ENCODE results near the gene ST6GAL2. TPM values are rescaled to one million over a fixed set of nuclear protein-coding genes. Genes with fewer than 3 reads are reported as not detected.

The ST6GAL2 gene
- total and polyA plus RNA-seq, 3 experiments from 2014 or later, result not detected

DNA sequence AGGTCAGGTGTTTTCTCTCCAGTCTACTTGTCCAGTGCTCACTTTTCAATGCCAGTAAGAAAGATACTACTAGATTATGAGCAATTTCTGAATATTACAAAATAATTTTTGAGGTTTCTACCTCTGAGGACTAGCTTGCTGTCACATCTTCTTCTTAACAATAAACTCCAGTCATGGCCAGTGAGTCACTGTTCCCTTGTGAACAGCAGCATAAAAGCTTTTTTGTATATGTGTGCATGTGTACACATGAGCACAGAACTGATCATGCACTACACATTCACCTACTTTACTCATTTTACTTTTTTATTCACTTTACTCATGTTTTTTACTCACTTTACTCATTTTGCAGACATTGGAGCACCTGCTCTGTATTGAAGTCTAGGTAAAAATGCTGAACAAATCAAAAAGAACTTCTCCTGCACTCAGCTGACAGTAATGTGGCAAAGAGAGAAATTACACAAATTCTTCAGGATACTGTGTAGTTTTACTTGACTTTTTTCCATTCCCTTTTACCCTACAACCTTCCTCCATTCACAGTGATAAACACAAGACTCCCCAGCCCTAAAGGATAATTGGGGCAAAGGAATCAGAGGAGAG, 28.0 kb downstream of the ST6GAL2 start:
- Mint-ChIP-seq H3K4me3 (no peak overlapping the region), H3K27ac (no peak overlapping the region), H3K27me3 (peaks cover 0 to 5% of the 10 kb centered on the region in 2 donors), H3K36me3 (no peaks in the 10 kb centered on the region), H3K4me1 (no peaks in the 10 kb centered on the region), H3K9me3 (peaks cover 0 to 7% (median 3%) of the 10 kb centered on the region in 5 donors)
- H3K9me3 ChIP-seq (ENCODE audit: low read length), result no peaks in the 10 kb centered on the region
- H3K36me3 ChIP-seq (ENCODE audit: insufficient read depth, low read length), result no peaks in the 10 kb centered on the region
- no peak overlapping the region for H3K4me3 ChIP-seq (ENCODE audit: low read length)
- DNase-seq, result no peak
- H3K27ac ChIP-seq (ENCODE audit: low read depth, low read length), result no peak overlapping the region
- H3K27me3 ChIP-seq (ENCODE audit: insufficient read depth, low read length, poor library complexity, severe bottlenecking), result no peaks in the 10 kb centered on the region
- POLR2A ChIA-PET, result no interaction called here
- CTCF ChIA-PET, result no interaction called here
- H3K4me1 ChIP-seq (ENCODE audit: insufficient read depth, low read length), result no peaks in the 10 kb centered on the region

GRCh38 chr2:106853631-106854030, 32.3 kb downstream of the ST6GAL2 start:
- no peak overlapping the region for H3K4me3 ChIP-seq (ENCODE audit: low read length)
- POLR2A ChIA-PET, result no interaction called here
- H3K36me3 Mint-ChIP-seq, result no peaks in the 10 kb centered on the region
- peaks cover 0 to 7% of the 10 kb centered on the region in 2 donors for H3K27me3 Mint-ChIP-seq
- no peak for DNase-seq
- H3K4me1 ChIP-seq (ENCODE audit: insufficient read depth, low read length), result no peaks in the 10 kb centered on the region
- no peak overlapping the region for H3K27ac Mint-ChIP-seq
- no peak overlapping the region for H3K4me3 Mint-ChIP-seq
- H3K27ac ChIP-seq (ENCODE audit: low read depth, low read length), result no peak overlapping the region
- CTCF ChIA-PET, result no interaction called here
- H3K9me3 Mint-ChIP-seq, result peaks cover 0 to 3% (median 0%) of the 10 kb centered on the region in 5 donors
- no peaks in the 10 kb centered on the region for H3K4me1 Mint-ChIP-seq
- no peaks in the 10 kb centered on the region for H3K36me3 ChIP-seq (ENCODE audit: insufficient read depth, low read length)
- H3K9me3 ChIP-seq (ENCODE audit: low read length), result no peaks in the 10 kb centered on the region
- H3K27me3 ChIP-seq (ENCODE audit: insufficient read depth, low read length, poor library complexity, severe bottlenecking), result no peaks in the 10 kb centered on the region

- no peaks in the 10 kb centered on the region for H3K27me3 ChIP-seq (ENCODE audit: insufficient read depth, low read length, poor library complexity, severe bottlenecking)
- Mint-ChIP-seq H3K9me3 (no peaks in the 10 kb centered on the region), H3K27ac (no peak overlapping the region), H3K27me3 (peaks cover 0 to 7% of the 10 kb centered on the region in 2 donors), H3K36me3 (no peaks in the 10 kb centered on the region), H3K4me3 (no peak overlapping the region), H3K4me1 (no peaks in the 10 kb centered on the region)
- no peak overlapping the region for H3K27ac ChIP-seq (ENCODE audit: low read depth, low read length)
- CTCF ChIA-PET, result no interaction called here
- H3K4me1 ChIP-seq (ENCODE audit: insufficient read depth, low read length), result no peaks in the 10 kb centered on the region
- POLR2A ChIA-PET, result no interaction called here
- no peak for DNase-seq
- H3K36me3 ChIP-seq (ENCODE audit: insufficient read depth, low read length), result no peaks in the 10 kb centered on the region
- no peaks in the 10 kb centered on the region for H3K9me3 ChIP-seq (ENCODE audit: low read length)
- no peak overlapping the region for H3K4me3 ChIP-seq (ENCODE audit: low read length)
These were observed 34.0 kb downstream of the ST6GAL2 start for GRCh38 chr2:106851881-106852501.

DNA sequence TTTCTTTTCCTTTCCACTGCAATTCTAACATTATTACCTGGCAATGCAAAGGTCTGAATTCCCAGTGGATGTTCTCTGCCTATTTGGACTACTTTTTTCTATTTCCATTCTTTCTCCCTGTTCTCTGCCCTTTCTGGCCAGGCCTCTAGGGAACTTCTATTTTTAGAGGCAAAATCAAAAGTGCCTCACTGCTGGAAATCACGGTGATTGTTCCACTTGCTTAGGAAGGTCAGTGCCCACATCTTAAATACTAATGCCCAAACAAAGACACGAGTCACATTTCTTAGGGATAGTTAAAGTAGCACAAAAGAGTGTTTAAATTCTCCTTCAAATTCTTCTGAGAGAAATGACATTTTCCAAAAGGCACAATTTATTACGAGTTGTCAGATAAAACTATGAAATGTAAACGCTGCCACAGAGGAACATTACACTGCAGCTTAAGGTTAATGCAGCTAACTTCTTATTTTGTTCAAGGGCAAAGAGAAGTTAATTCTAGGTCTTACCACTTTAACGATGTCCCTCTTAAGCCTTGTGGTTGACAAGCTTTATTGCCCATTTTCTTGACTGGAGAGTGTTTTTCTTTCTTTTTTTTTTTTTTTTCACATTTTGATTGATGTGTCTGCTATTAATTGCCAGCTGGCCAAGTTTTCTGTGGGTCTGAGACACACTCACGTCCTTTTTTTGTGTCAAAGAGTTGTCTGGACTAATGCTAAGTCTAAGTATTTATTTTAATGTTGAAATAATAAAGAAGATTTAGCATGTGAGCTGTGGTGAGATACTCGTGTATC, 34.7 kb downstream of the ST6GAL2 start:
- H3K27ac ChIP-seq (ENCODE audit: low read depth, low read length), result no peak overlapping the region
- H3K27me3 Mint-ChIP-seq, result peaks cover 0 to 7% of the 10 kb centered on the region in 2 donors
- H3K4me1 Mint-ChIP-seq, result no peaks in the 10 kb centered on the region
- no peaks in the 10 kb centered on the region for H3K9me3 Mint-ChIP-seq
- H3K4me3 Mint-ChIP-seq, result no peak overlapping the region
- no peak overlapping the region for H3K4me3 ChIP-seq (ENCODE audit: low read length)
- DNase-seq, result no peak
- POLR2A ChIA-PET, result no interaction called here
- no peaks in the 10 kb centered on the region for H3K4me1 ChIP-seq (ENCODE audit: insufficient read depth, low read length)
- H3K36me3 Mint-ChIP-seq, result no peaks in the 10 kb centered on the region
- H3K9me3 ChIP-seq (ENCODE audit: low read length), result no peaks in the 10 kb centered on the region
- H3K27me3 ChIP-seq (ENCODE audit: insufficient read depth, low read length, poor library complexity, severe bottlenecking), result no peaks in the 10 kb centered on the region
- no peak overlapping the region for H3K27ac Mint-ChIP-seq
- CTCF ChIA-PET, result no interaction called here
- H3K36me3 ChIP-seq (ENCODE audit: insufficient read depth, low read length), result no peaks in the 10 kb centered on the region

DNA sequence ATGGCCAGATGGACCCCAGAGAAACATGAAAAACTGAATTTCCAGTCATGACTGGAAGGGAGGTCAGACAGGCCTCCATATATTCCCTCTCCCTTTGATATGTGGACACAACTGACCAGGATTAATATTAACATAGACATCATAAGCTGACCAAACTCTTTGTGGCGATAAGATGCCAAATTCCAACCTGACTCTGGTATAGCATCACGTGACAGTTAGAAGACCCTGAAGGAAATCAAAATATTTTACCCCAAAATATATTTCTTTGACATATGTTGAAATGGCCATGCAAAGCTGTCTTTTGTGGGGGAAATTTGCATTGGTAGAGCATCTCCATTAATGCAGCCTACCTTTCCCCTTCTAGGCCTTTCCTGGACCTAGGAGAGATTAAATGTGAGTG, 36.7 kb downstream of the ST6GAL2 start:
- Mint-ChIP-seq H3K4me1 (no peaks in the 10 kb centered on the region), H3K9me3 (no peaks in the 10 kb centered on the region), H3K27me3 (peaks cover 0 to 6% of the 10 kb centered on the region in 2 donors), H3K36me3 (no peaks in the 10 kb centered on the region), H3K4me3 (no peak overlapping the region), H3K27ac (no peak overlapping the region)
- Histone ChIP-seq H3K9me3 (ENCODE audit: low read length) (no peaks in the 10 kb centered on the region), H3K27me3 (ENCODE audit: insufficient read depth, low read length, poor library complexity, severe bottlenecking) (no peaks in the 10 kb centered on the region), H3K4me3 (ENCODE audit: low read length) (no peak overlapping the region), H3K27ac (ENCODE audit: low read depth, low read length) (no peak overlapping the region), H3K36me3 (ENCODE audit: insufficient read depth, low read length) (no peaks in the 10 kb centered on the region), H3K4me1 (ENCODE audit: insufficient read depth, low read length) (no peaks in the 10 kb centered on the region)
- ChIA-PET CTCF (no interaction called here), POLR2A (no interaction called here)
- no peak for DNase-seq

DNA sequence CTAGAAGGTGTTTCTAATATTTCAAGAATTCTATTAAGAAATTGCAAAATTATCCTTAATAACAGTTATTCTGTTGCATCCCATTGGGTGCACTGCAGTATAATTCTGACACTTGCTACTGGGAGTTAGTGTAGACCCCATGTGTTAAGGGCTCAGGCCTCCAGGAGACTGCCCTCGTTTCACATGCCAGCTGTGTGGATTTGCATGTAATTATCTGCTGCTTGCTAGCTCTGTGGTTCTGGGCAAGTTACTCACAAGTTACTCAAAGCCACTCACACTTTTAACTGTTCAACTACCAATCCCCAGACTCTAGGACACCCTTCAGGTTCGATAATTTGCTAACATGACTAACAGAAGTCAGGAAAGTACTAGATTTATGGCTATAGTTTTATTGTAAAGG, 38.6 kb downstream of the ST6GAL2 start:
- no peaks in the 10 kb centered on the region for H3K9me3 Mint-ChIP-seq
- Histone ChIP-seq H3K4me1 (ENCODE audit: insufficient read depth, low read length) (no peaks in the 10 kb centered on the region), H3K27me3 (ENCODE audit: insufficient read depth, low read length, poor library complexity, severe bottlenecking) (no peaks in the 10 kb centered on the region), H3K9me3 (ENCODE audit: low read length) (no peaks in the 10 kb centered on the region), H3K4me3 (ENCODE audit: low read length) (no peak overlapping the region), H3K36me3 (ENCODE audit: insufficient read depth, low read length) (no peaks in the 10 kb centered on the region), H3K27ac (ENCODE audit: low read depth, low read length) (no peak overlapping the region)
- H3K4me1 Mint-ChIP-seq, result no peaks in the 10 kb centered on the region
- no peak for DNase-seq
- no peak overlapping the region for H3K27ac Mint-ChIP-seq
- ChIA-PET CTCF (no interaction called here), POLR2A (no interaction called here)
- peaks cover 0 to 4% of the 10 kb centered on the region in 2 donors for H3K27me3 Mint-ChIP-seq
- H3K4me3 Mint-ChIP-seq, result no peak overlapping the region
- no peaks in the 10 kb centered on the region for H3K36me3 Mint-ChIP-seq

DNA sequence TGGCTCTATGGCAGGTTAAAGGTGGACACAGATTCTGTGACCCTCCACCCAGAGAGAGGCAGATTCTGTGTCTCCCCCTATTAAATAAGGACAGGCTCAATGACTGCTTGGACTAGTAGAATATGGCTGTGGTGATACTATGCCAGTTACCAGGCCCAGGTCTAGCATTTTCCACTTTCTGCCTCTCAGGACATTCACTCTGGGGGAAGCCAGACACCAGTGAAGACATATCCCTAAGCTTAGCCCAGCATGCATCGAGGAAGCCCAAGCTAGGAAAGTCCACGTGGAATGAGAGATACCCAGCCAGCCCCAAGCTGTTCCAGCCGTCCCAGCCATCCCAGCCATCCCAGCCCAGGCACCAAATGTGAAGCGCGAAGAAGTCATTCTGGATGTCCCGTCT, 40.3 kb downstream of the ST6GAL2 start:
- H3K4me1 ChIP-seq (ENCODE audit: insufficient read depth, low read length), result no peaks in the 10 kb centered on the region
- Mint-ChIP-seq H3K27ac (no peak overlapping the region), H3K36me3 (no peaks in the 10 kb centered on the region), H3K4me1 (no peaks in the 10 kb centered on the region), H3K27me3 (peaks cover 0 to 4% of the 10 kb centered on the region in 2 donors), H3K9me3 (peaks cover 0 to 2% (median 0%) of the 10 kb centered on the region in 5 donors), H3K4me3 (no peak overlapping the region)
- ChIA-PET CTCF (no interaction called here), POLR2A (no interaction called here)
- H3K36me3 ChIP-seq (ENCODE audit: insufficient read depth, low read length), result no peaks in the 10 kb centered on the region
- H3K9me3 ChIP-seq (ENCODE audit: low read length), result no peaks in the 10 kb centered on the region
- DNase-seq, result no peak
- H3K27ac ChIP-seq (ENCODE audit: low read depth, low read length), result no peak overlapping the region
- H3K4me3 ChIP-seq (ENCODE audit: low read length), result no peak overlapping the region
- no peaks in the 10 kb centered on the region for H3K27me3 ChIP-seq (ENCODE audit: insufficient read depth, low read length, poor library complexity, severe bottlenecking)

- no peaks in the 10 kb centered on the region for H3K9me3 ChIP-seq (ENCODE audit: low read length)
- POLR2A ChIA-PET, result no interaction called here
- no peaks in the 10 kb centered on the region for H3K36me3 ChIP-seq (ENCODE audit: insufficient read depth, low read length)
- Mint-ChIP-seq H3K9me3 (peaks cover 0 to 2% (median 0%) of the 10 kb centered on the region in 5 donors), H3K4me3 (no peak overlapping the region), H3K27me3 (peaks cover 0 to 4% of the 10 kb centered on the region in 2 donors), H3K4me1 (no peaks in the 10 kb centered on the region), H3K27ac (no peak overlapping the region), H3K36me3 (no peaks in the 10 kb centered on the region)
- no peak for DNase-seq
- no peak overlapping the region for H3K4me3 ChIP-seq (ENCODE audit: low read length)
- CTCF ChIA-PET, result no interaction called here
- no peak overlapping the region for H3K27ac ChIP-seq (ENCODE audit: low read depth, low read length)
- no peaks in the 10 kb centered on the region for H3K4me1 ChIP-seq (ENCODE audit: insufficient read depth, low read length)
- no peaks in the 10 kb centered on the region for H3K27me3 ChIP-seq (ENCODE audit: insufficient read depth, low read length, poor library complexity, severe bottlenecking)
These were observed 42.1 kb downstream of the ST6GAL2 start for GRCh38 chr2:106843910-106844250.
